GM12878 (cell line): ENCODE measurements around the gene KCNQ1OT1. TPM values are rescaled to one million over a fixed set of nuclear protein-coding genes. Genes with fewer than 3 reads are reported as not detected.

Experiments used
- ATAC-seq: fragments of 200-7000 bp; cut with Tn5 transposase; 3 replicates; pipeline ENCODE4 v1.9.1; 2020; ENCODE audit warnings: mild to moderate bottlenecking, moderate library complexity
- BruUV-seq: library from RNA; stranded (reverse); fragments of 400-500 nt; replicated peaks from 2 replicates; lab custom pipeline; 2021; lab: Mats Ljungman, UMichigan
- CTCF ChIA-PET: fragments of 300-600 bp; sonication (Branson Sonifier 250); formaldehyde crosslinking; extraction: SDS; loops from one replicate; lab custom pipeline; 2021; ENCODE audit warnings: inconsistent platforms; lab: Yijun Ruan, JAX
- POLR2A ChIA-PET: fragments of 350-600 bp; formaldehyde crosslinking; extraction: SDS; loops from one replicate; lab custom pipeline; 2021; ENCODE audit warnings: inconsistent platforms; lab: Charles Lee
- RAD21 ChIA-PET: fragments of 300-600 bp; sonication (Branson Sonifier 250); formaldehyde crosslinking; loops from one replicate; lab custom pipeline; 2023; ENCODE audit warnings: antibody characterized with exemption; ENCODE audit not compliant: unreplicated experiment; lab: Charles Lee
- SMC1A ChIA-PET: fragments of 300-600 bp; sonication (Branson Sonifier 250); formaldehyde crosslinking; loops from one replicate; lab custom pipeline; 2023; ENCODE audit not compliant: unreplicated experiment, uncharacterized antibody; lab: Charles Lee
- DNase-seq: peaks from one replicate; pipeline ENCODE4 v3.0.0-alpha.2; 2011; ENCODE audit warnings: low read depth, low spot score
- FAIRE-seq: peaks from 3 replicates; lab custom pipeline; 2011; peaks lifted over from hg19 to GRCh38; lab: Jason Lieb, UNC
- H2AFZ ChIP-seq: 2 replicates; pipeline ENCODE4 v1.6.0; 2011; ENCODE audit warnings: low read depth, low read length, control low read depth; ENCODE audit not compliant: control insufficient read depth
- H3K27ac ChIP-seq: 2 replicates; pipeline ENCODE4 v1.5.1; 2011; ENCODE audit warnings: control low read depth; ENCODE audit not compliant: control insufficient read depth, insufficient read depth
- H3K27me3 ChIP-seq, 2 experiments: replicated peaks in 1 of 2; 2 replicates each; pipeline versions ENCODE4 v1.6.0 to v1.6.1; 2011; ENCODE audit warnings: low read length in 1 of 2; ENCODE audit not compliant: control insufficient read depth in 2 of 2, insufficient read depth in 2 of 2
- H3K36me3 ChIP-seq, 2 experiments: 2 replicates each; pipeline ENCODE4 v1.5.1; 2011; ENCODE audit warnings: low read length in 1 of 2; ENCODE audit not compliant: control insufficient read depth in 2 of 2, insufficient read depth in 2 of 2
- H3K4me1 ChIP-seq: 2 replicates; pipeline ENCODE4 v1.6.1; 2011; ENCODE audit warnings: mild to moderate bottlenecking, low read length, moderate library complexity, mixed read lengths; ENCODE audit not compliant: control insufficient read depth, insufficient read depth
- H3K4me2 ChIP-seq: 2 replicates; pipeline ENCODE4 v1.6.0; 2011; ENCODE audit warnings: control low read depth; ENCODE audit not compliant: control insufficient read depth, insufficient read depth
- H3K4me3 ChIP-seq: fragments of 200-600 bp; sonication (generic); 2 replicates; pipeline ENCODE4 v1.5.1; 2016
- H3K79me2 ChIP-seq: 2 replicates; pipeline ENCODE4 v1.6.0; 2011; ENCODE audit warnings: low read length; ENCODE audit not compliant: control insufficient read depth, insufficient read depth
- H3K9ac ChIP-seq: 2 replicates; pipeline ENCODE4 v1.8.0; 2011; ENCODE audit warnings: low read length, control low read depth, mixed read lengths; ENCODE audit not compliant: control insufficient read depth, insufficient read depth
- H3K9me3 ChIP-seq: replicated peaks from 3 replicates; pipeline ENCODE4 v1.5.1; 2011; ENCODE audit warnings: mild to moderate bottlenecking, low read length; ENCODE audit not compliant: control insufficient read depth, insufficient read depth
- H4K20me1 ChIP-seq: 2 replicates; pipeline ENCODE4 v1.6.0; 2011; ENCODE audit not compliant: control insufficient read depth, insufficient read depth
- E2F8 ChIP-seq: fragments of 450-650 bp; IDR thresholded peaks from 2 replicates; pipeline ENCODE4 v1.6.1; 2018; ENCODE audit warnings: mild to moderate bottlenecking, low read depth, moderate library complexity; ENCODE audit not compliant: partially characterized antibody
- IRF5 ChIP-seq: fragments of 450-650 bp; IDR thresholded peaks from 2 replicates; pipeline ENCODE4 v1.6.1; 2017; ENCODE audit warnings: borderline replicate concordance
- KLF5 ChIP-seq: fragments of 450-650 bp; IDR thresholded peaks from 2 replicates; pipeline ENCODE4 v1.6.1; 2014; ENCODE audit warnings: mild to moderate bottlenecking; ENCODE audit not compliant: partially characterized antibody
- MTA2 ChIP-seq: fragments of 450-650 bp; IDR thresholded peaks from 2 replicates; pipeline ENCODE4 v1.6.1; 2016; ENCODE audit warnings: low read depth, mild to moderate bottlenecking, moderate library complexity
- NR2F1 ChIP-seq: fragments of 450-650 bp; conservative IDR thresholded peaks from 2 replicates; pipeline ENCODE4 v1.6.1; 2017; ENCODE audit warnings: mild to moderate bottlenecking
- RAD51 ChIP-seq: fragments of 450-650 bp; IDR thresholded peaks from 2 replicates; pipeline ENCODE4 v1.6.1; 2016; ENCODE audit warnings: moderate library complexity, mild to moderate bottlenecking, inconsistent platforms
- RFX5 ChIP-seq: IDR thresholded peaks from 2 replicates; pipeline ENCODE4 v1.6.1; 2011; ENCODE audit warnings: low read depth, low read length, improper control_type of control experiment
- SMC3 ChIP-seq: IDR thresholded peaks from 2 replicates; pipeline ENCODE4 v1.6.1; 2011; ENCODE audit warnings: low read length, improper control_type of control experiment, borderline replicate concordance
- ZBTB40 ChIP-seq: fragments of 450-650 bp; IDR thresholded peaks from 2 replicates; pipeline ENCODE4 v1.6.1; 2016; ENCODE audit warnings: mild to moderate bottlenecking, moderate library complexity, borderline replicate concordance
- WGBS: methylation state at CpG from one replicate; pipeline ENCODE4 v1.1.6; 2016; ENCODE audit warnings: low lambda C conversion rate; ENCODE audit not compliant: insufficient replicate concordance, insufficient coverage; ENCODE audit errors: missing lambda C conversion rate; 5-methylcytosine and 5-hydroxymethylcytosine counted together
- in situ Hi-C: fragments of 300-500 bp; cut with MboI; formaldehyde crosslinking; loops from 9 replicates; pipeline ENCODE4 v1.14.3; 2018; ENCODE audit warnings: mixed read lengths
- intact Hi-C: fragments of 100-400 bp; cut with micrococcal nuclease; formaldehyde crosslinking; loops from one replicate; pipeline ENCODE4 v1.14.2; 2022; ENCODE audit not compliant: unreplicated experiment
- polyA plus RNA-seq, 11 experiments: library from polyadenylated mRNA; depleted of rRNA in 4 of 11; unstranded in 6 of 11; stranded (reverse) in 5 of 11; fragments of >200 nt; fragmentation: Nextera tagmentation in 4 of 11; fragmentation: Illumina TruSeq in 1 of 11; extraction: Ambion mirVana in 4 of 11; extraction: Trizol in 1 of 11; gene quantifications; 1 replicate in 1 of 11; 2 replicates in 10 of 11; pipeline versions ENCODE4 v1.2.1 to v1.2.3, GENCODE V29; 2011 to 2016; ENCODE audit warnings: inconsistent platforms in 2 of 11, missing spikeins in 2 of 11, low read depth in 1 of 11
- total RNA-seq, 4 experiments: library from RNA; depleted of rRNA in 3 of 4; stranded (reverse); fragments of >200 nt in 3 of 4; fragmentation: Illumina TruSeq in 1 of 4; extraction: Trizol in 1 of 4; gene quantifications; 2 replicates each; pipeline versions ENCODE4 v1.2.1 to v1.2.3, GENCODE V29; 2013 to 2021

Gene KCNQ1OT1
- total and polyA plus RNA-seq, 10 of the 15 experiments (the other 5 are each of a cell fraction or from before 2014, with no cell fraction given): 0.02 to 1.6 (median 0.41) TPM

- in situ Hi-C loops: no loop called here
- Histone ChIP-seq H3K9me3 (no peaks in the 10 kb centered on the region; the same call in 2 of the 3 replicates), H3K36me3 (no peaks in the 10 kb centered on the region), H4K20me1 (no peaks in the 10 kb centered on the region), H3K4me2 (no peak overlapping the region), H3K27ac (no peak overlapping the region), H3K9ac (no peak overlapping the region), H3K4me1 (no peaks in the 10 kb centered on the region), H3K27me3 (no peaks in the 10 kb centered on the region), H3K4me3 (no peak overlapping the region), H2AFZ (no peak overlapping the region), H3K79me2 (no peaks in the 10 kb centered on the region)
- ChIA-PET RAD21 (no interaction called here), SMC1A (no interaction called here), POLR2A (no interaction called here), CTCF (interaction anchor here (0.6 kb wide), 1 partner anchor 284 kb away, joined by 3 read pairs; no protein-coding TSS in a partner anchor)
- DNase-seq (no peak), ATAC-seq (no peak), FAIRE-seq (no peak)
- BruUV-seq: no TSS peak
- intact Hi-C loops: no loop called here
- 20% methylated on average over 7 of the region's 7 CpGs for WGBS
- TF ChIP-seq NR2F1 (no peak), IRF5 (no peak), RAD51 (no peak)
Measured at GRCh38 chr11:2707736-2708135, 7.9 kb upstream of the KCNQ1OT1 start.

- BruUV-seq: no TSS peak
- TF ChIP-seq ZBTB40: no peak
- no peak for TF ChIP-seq RAD51
- no peak for TF ChIP-seq SMC3
- no peak for TF ChIP-seq KLF5
- no peak for TF ChIP-seq MTA2
- no peak for TF ChIP-seq RFX5
- TF ChIP-seq E2F8: no peak
Measured at GRCh38 chr11:2706321-2706720, 6.5 kb upstream of the KCNQ1OT1 start.

More at GRCh38 chr11:2706321-2706720, 6.5 kb upstream of the KCNQ1OT1 start:
- ChIA-PET CTCF (no interaction called here), SMC1A (no interaction called here), POLR2A (no interaction called here), RAD21 (no interaction called here)
- WGBS: 0% methylated on average over 1 of the region's 1 CpG
- H3K4me2 ChIP-seq: no peak overlapping the region
- no peaks in the 10 kb centered on the region; the same call in 2 of the 3 replicates for H3K9me3 ChIP-seq
- in situ Hi-C loops (no loop called here), intact Hi-C loops (no loop called here)
- ATAC-seq: no peak
- no peak overlapping the region for H3K9ac ChIP-seq
- H2AFZ ChIP-seq: no peak overlapping the region
- H3K27ac ChIP-seq: no peak overlapping the region
- DNase-seq: no peak
- H3K79me2 ChIP-seq: no peaks in the 10 kb centered on the region
- no peaks in the 10 kb centered on the region for H3K27me3 ChIP-seq
- FAIRE-seq: no peak
- H3K36me3 ChIP-seq: no peaks in the 10 kb centered on the region
- no peaks in the 10 kb centered on the region for H4K20me1 ChIP-seq
- H3K4me3 ChIP-seq: no peak overlapping the region
- no peaks in the 10 kb centered on the region; the same call in 1 of the 2 replicates for H3K4me1 ChIP-seq
